ENCODE measurements around the gene PECR. TPM values are rescaled to one million over a fixed set of nuclear protein-coding genes. Genes with fewer than 3 reads are reported as not detected.

Gene PECR
- total RNA-seq, 4 donors from 2014 or later, result 4.9 to 15.3 (median 7.7) TPM

GRCh38 chr2:216069028-216069427 is 12.6 kb downstream of the PECR start:
- no peak overlapping the region for H3K4me3 ChIP-seq
- H3K27me3 ChIP-seq, result no peaks in the 10 kb centered on the region
- no peaks in the 10 kb centered on the region for H3K9me3 ChIP-seq
- no peak for ATAC-seq
- TF ChIP-seq CTCF (IDR thresholded peaks at IDR 0.05) (no peak), POLR2A (IDR thresholded peaks at IDR 0.05) (no peak), EP300 (IDR thresholded peaks at IDR 0.05) (no peak)
- H3K27ac ChIP-seq, result no peak overlapping the region
- no peaks in the 10 kb centered on the region for H3K4me1 ChIP-seq
- peaks cover 0 to 45% of the 10 kb centered on the region in 2 donors for H3K36me3 ChIP-seq
- WGBS, 2 donors (ENCODE audit: low coverage in 1 of 2), result 91 to 100% methylated on average over 2 of the region's 2 CpGs

- no peak for TF ChIP-seq POLR2AphosphoS5 (IDR thresholded peaks at IDR 0.05)
- TF ChIP-seq EP300 (IDR thresholded peaks at IDR 0.05), result no peak
- no peaks in the 10 kb centered on the region for H3K4me1 ChIP-seq
- WGBS, 2 donors (ENCODE audit: low coverage in 1 of 2), result 74 to 83% methylated on average over 5 of the region's 5 CpGs
- H3K9me3 ChIP-seq, result no peaks in the 10 kb centered on the region
- no peak for ATAC-seq
- H3K27me3 ChIP-seq, result no peaks in the 10 kb centered on the region
- no peak overlapping the region for H3K4me3 ChIP-seq
- peaks cover 0 to 42% of the 10 kb centered on the region in 2 donors for H3K36me3 ChIP-seq
- H3K27ac ChIP-seq, result no peak overlapping the region
Observed at GRCh38 chr2:216066230-216066629, 15.4 kb downstream of the PECR start.

- Histone ChIP-seq H3K27me3 (no peaks in the 10 kb centered on the region), H3K4me3 (no peak overlapping the region), H3K4me1 (no peaks in the 10 kb centered on the region), H3K27ac (no peak overlapping the region), H3K9me3 (no peaks in the 10 kb centered on the region), H3K36me3 (peaks cover 0 to 49% of the 10 kb centered on the region in 2 donors)
- TF ChIP-seq POLR2AphosphoS5 (IDR thresholded peaks at IDR 0.05), result no peak
- no peak for TF ChIP-seq EP300 (IDR thresholded peaks at IDR 0.05)
- WGBS, 2 donors (ENCODE audit: low coverage in 1 of 2), result 83 to 93% methylated on average over 1 of the region's 1 CpG
- ATAC-seq, result no peak
Observed at GRCh38 chr2:216064665-216065064, 16.9 kb downstream of the PECR start.

- ATAC-seq, result no peak
- no peaks in the 10 kb centered on the region for H3K4me1 ChIP-seq
Observed at GRCh38 chr2:216064014-216064630, 17.5 kb downstream of the PECR start.

GRCh38 chr2:216059233-216059834 is 22.3 kb downstream of the PECR start:
- 90 to 92% methylated on average over 5 of the region's 5 CpGs for WGBS, 2 donors (ENCODE audit: low coverage in 1 of 2)
- H3K27ac ChIP-seq, result no peak overlapping the region
- TF ChIP-seq POLR2AphosphoS5 (IDR thresholded peaks at IDR 0.05) (no peak), CTCF (IDR thresholded peaks at IDR 0.05) (no peak), POLR2A (IDR thresholded peaks at IDR 0.05) (no peak), EP300 (IDR thresholded peaks at IDR 0.05) (no peak)
- no peaks in the 10 kb centered on the region for H3K9me3 ChIP-seq
- H3K27me3 ChIP-seq, result no peaks in the 10 kb centered on the region
- no peak for ATAC-seq
- H3K36me3 ChIP-seq, result peaks cover 0 to 45% of the 10 kb centered on the region in 2 donors
- no peak overlapping the region for H3K4me3 ChIP-seq
- H3K4me1 ChIP-seq, result no peaks in the 10 kb centered on the region

More at GRCh38 chr2:216064014-216064630, 17.5 kb downstream of the PECR start:
- Histone ChIP-seq H3K9me3 (no peaks in the 10 kb centered on the region), H3K36me3 (peaks cover 0 to 54% of the 10 kb centered on the region in 2 donors), H3K4me3 (no peak overlapping the region), H3K27ac (no peak overlapping the region), H3K27me3 (no peaks in the 10 kb centered on the region)
- 64 to 88% methylated on average over 2 of the region's 2 CpGs for WGBS, 2 donors (ENCODE audit: low coverage in 1 of 2)
- TF ChIP-seq EP300 (IDR thresholded peaks at IDR 0.05), result no peak
- no peak for TF ChIP-seq POLR2A (IDR thresholded peaks at IDR 0.05)
- no peak for TF ChIP-seq CTCF (IDR thresholded peaks at IDR 0.05)
- TF ChIP-seq POLR2AphosphoS5 (IDR thresholded peaks at IDR 0.05), result no peak

GRCh38 chr2:216057688-216058193 is 23.9 kb downstream of the PECR start:
- 77 to 100% methylated on average over 1 of the region's 7 CpGs for WGBS, 2 donors (ENCODE audit: low coverage in 1 of 2)
- no peaks in the 10 kb centered on the region for H3K27me3 ChIP-seq

More at GRCh38 chr2:216057688-216058193, 23.9 kb downstream of the PECR start:
- no peaks in the 10 kb centered on the region for H3K9me3 ChIP-seq
- ATAC-seq, result no peak
- no peaks in the 10 kb centered on the region for H3K4me1 ChIP-seq
- no peak overlapping the region for H3K27ac ChIP-seq
- H3K36me3 ChIP-seq, result peaks cover 0 to 29% of the 10 kb centered on the region in 2 donors
- no peak overlapping the region for H3K4me3 ChIP-seq
- TF ChIP-seq POLR2A (IDR thresholded peaks at IDR 0.05) (no peak), EP300 (IDR thresholded peaks at IDR 0.05) (no peak), CTCF (IDR thresholded peaks at IDR 0.05) (no peak), POLR2AphosphoS5 (IDR thresholded peaks at IDR 0.05) (no peak)
